HEK293 (cell line): ENCODE data around the gene TMEM232.

Experiments used
- CTCF ChIA-PET: fragments of 350-600 bp; formaldehyde crosslinking; extraction: SDS; loops from one replicate; lab custom pipeline; 2021; ENCODE audit warnings: antibody characterized with exemption; lab: Yijun Ruan, JAX
- POLR2A ChIA-PET: fragments of 300-600 bp; formaldehyde crosslinking; extraction: SDS; loops from one replicate; lab custom pipeline; 2020; ENCODE audit warnings: antibody characterized with exemption, inconsistent platforms; lab: Yijun Ruan, JAX
- H3K27ac ChIP-seq: fragments of 200-500 bp; sonication (Bioruptor generic); 2 replicates; pipeline ENCODE4 v1.5.1; 2014; ENCODE audit warnings: low read depth, low read length, control low read depth, inconsistent platforms; ENCODE audit errors: extremely low read depth
- H3K36me3 ChIP-seq, 2 experiments: fragments of 200-500 bp in 1 of 2; sonication (Bioruptor generic) in 1 of 2; 1 replicate in 1 of 2; 2 replicates in 1 of 2; pipeline ENCODE4 v1.5.1; 2014 to 2017; ENCODE audit warnings: inconsistent platforms in 2 of 2, low read length in 2 of 2; ENCODE audit not compliant: control insufficient read depth in 2 of 2, insufficient read depth in 1 of 2
- H3K4me1 ChIP-seq: fragments of 200-500 bp; sonication (Bioruptor generic); 2 replicates; pipeline ENCODE4 v1.5.1; 2014; ENCODE audit warnings: mild to moderate bottlenecking, low read length, inconsistent platforms; ENCODE audit not compliant: control insufficient read depth, insufficient read depth
- H3K4me3 ChIP-seq: 2 replicates; pipeline ENCODE4 v1.5.1; 2011; ENCODE audit warnings: low read depth, mild to moderate bottlenecking, control low read depth, low read length, moderate library complexity
- H3K9me3 ChIP-seq: fragments of 200-500 bp; sonication (Bioruptor generic); 2 replicates; pipeline ENCODE4 v1.5.1; 2014; ENCODE audit warnings: low read depth, low read length, inconsistent platforms; ENCODE audit not compliant: control insufficient read depth, insufficient read depth
- IKZF3 ChIP-seq: fragments of 450-650 bp; IDR thresholded peaks from 2 replicates; pipeline ENCODE4 v1.5.0; 2018; ENCODE audit warnings: missing biosample characterization, mild to moderate bottlenecking, missing genetic modification characterization, moderate library complexity
- PRDM10 ChIP-seq: fragments of 450-650 bp; formaldehyde crosslinking; IDR thresholded peaks from 2 replicates; pipeline ENCODE4 v1.5.1; 2016; ENCODE audit warnings: missing biosample characterization, missing genetic modification characterization
- YY1 ChIP-seq: fragments of 450-650 bp; formaldehyde crosslinking; IDR thresholded peaks from 2 replicates; pipeline ENCODE4 v1.5.1; 2018; ENCODE audit warnings: missing biosample characterization, missing genetic modification characterization
- ZBTB20 ChIP-seq: fragments of 450-650 bp; formaldehyde crosslinking; IDR thresholded peaks from 2 replicates; pipeline ENCODE4 v1.5.1; 2016; ENCODE audit warnings: missing biosample characterization, missing genetic modification characterization
- ZFHX2 ChIP-seq: fragments of 450-650 bp; formaldehyde crosslinking; conservative IDR thresholded peaks from 2 replicates; pipeline ENCODE4 v1.5.1; 2016; ENCODE audit warnings: missing biosample characterization, missing genetic modification characterization
- ZNF132 ChIP-seq: fragments of 450-650 bp; formaldehyde crosslinking; IDR thresholded peaks from 2 replicates; pipeline ENCODE4 v1.5.1; 2017; ENCODE audit warnings: missing biosample characterization, missing genetic modification characterization, borderline replicate concordance
- ZNF138 ChIP-seq: fragments of 450-650 bp; formaldehyde crosslinking; IDR thresholded peaks from 2 replicates; pipeline ENCODE4 v1.5.1; 2016; ENCODE audit warnings: missing biosample characterization, missing genetic modification characterization, borderline replicate concordance
- ZNF184 ChIP-seq: fragments of 450-650 bp; IDR thresholded peaks from 2 replicates; pipeline ENCODE4 v1.5.1; 2018; ENCODE audit warnings: missing biosample characterization, mild to moderate bottlenecking, missing genetic modification characterization
- ZNF211 ChIP-seq: fragments of 450-650 bp; formaldehyde crosslinking; IDR thresholded peaks from 2 replicates; pipeline ENCODE4 v1.5.1; 2016; ENCODE audit warnings: low read depth, missing biosample characterization, missing genetic modification characterization
- ZNF239 ChIP-seq: fragments of 450-650 bp; formaldehyde crosslinking; IDR thresholded peaks from 2 replicates; pipeline ENCODE4 v1.5.1; 2016; ENCODE audit warnings: missing biosample characterization, missing genetic modification characterization
- ZNF394 ChIP-seq: fragments of 450-650 bp; formaldehyde crosslinking; IDR thresholded peaks from 2 replicates; pipeline ENCODE4 v1.5.1; 2016; ENCODE audit warnings: missing biosample characterization, missing genetic modification characterization, mild to moderate bottlenecking, moderate library complexity, borderline replicate concordance
- ZNF416 ChIP-seq: fragments of 450-650 bp; formaldehyde crosslinking; IDR thresholded peaks from 2 replicates; pipeline ENCODE4 v1.5.1; 2016; ENCODE audit warnings: missing biosample characterization, missing genetic modification characterization
- ZNF48 ChIP-seq: fragments of 450-650 bp; formaldehyde crosslinking; IDR thresholded peaks from 2 replicates; pipeline ENCODE4 v1.5.1; 2016; ENCODE audit warnings: missing biosample characterization, missing genetic modification characterization
- ZNF596 ChIP-seq: fragments of 450-650 bp; IDR thresholded peaks from 2 replicates; pipeline ENCODE4 v1.5.0; 2018; ENCODE audit warnings: missing biosample characterization, mild to moderate bottlenecking, missing genetic modification characterization, moderate library complexity
- ZNF629 ChIP-seq: fragments of 450-650 bp; formaldehyde crosslinking; IDR thresholded peaks from 2 replicates; pipeline ENCODE4 v1.5.1; 2017; ENCODE audit warnings: missing biosample characterization, missing genetic modification characterization
- ZNF654 ChIP-seq: fragments of 450-650 bp; formaldehyde crosslinking; IDR thresholded peaks from 2 replicates; pipeline ENCODE4 v1.5.1; 2016; ENCODE audit warnings: low read depth, missing biosample characterization, missing genetic modification characterization
- ZSCAN16 ChIP-seq: fragments of 450-650 bp; formaldehyde crosslinking; IDR thresholded peaks from 2 replicates; pipeline ENCODE4 v1.5.1; 2016; ENCODE audit warnings: missing biosample characterization, missing genetic modification characterization
- ZSCAN23 ChIP-seq: fragments of 450-650 bp; formaldehyde crosslinking; IDR thresholded peaks from 2 replicates; pipeline ENCODE4 v1.5.1; 2016; ENCODE audit warnings: missing biosample characterization, missing genetic modification characterization
- TF ChIP-seq, protein P1 (sequence below): fragments of 450-650 bp; formaldehyde crosslinking; IDR thresholded peaks from 2 replicates; pipeline ENCODE4 v1.5.1; 2016; ENCODE audit warnings: missing biosample characterization, missing genetic modification characterization

TMEM232 gene

GRCh38 chr5:110611817-110612216, 114.7 kb downstream of the TMEM232 start:
- H3K4me3 ChIP-seq: no peak overlapping the region
- H3K4me1 ChIP-seq: no peaks in the 10 kb centered on the region
- POLR2A ChIA-PET: no interaction called here
- CTCF ChIA-PET: interaction anchor here (0.6 to 1.0 kb wide), 3 partner anchors 13 to 1220 kb away, joined by 3 to 4 read pairs (median 4); no protein-coding TSS in a partner anchor
- peaks cover 2% of the 10 kb centered on the region; the same call in 1 of the 2 replicates for H3K9me3 ChIP-seq
- TF ChIP-seq IKZF3 (no peak), ZNF629 (tag by site-specific recombination) (no peak), ZNF184 (tag by site-specific recombination) (no peak), ZNF596 (no peak), ZNF132 (tag by site-specific recombination) (no peak), YY1 (tag by site-specific recombination) (no peak), ZBTB20 (tag by site-specific recombination) (no peak), ZSCAN16 (tag by site-specific recombination) (no peak), ZNF239 (tag by site-specific recombination) (no peak), ZNF394 (no peak), ZNF138 (tag by site-specific recombination) (no peak), ZFHX2 (tag by site-specific recombination) (no peak), PRDM10 (tag by site-specific recombination) (no peak), ZNF48 (tag by site-specific recombination) (no peak)
- TF ChIP-seq, protein P1, sequence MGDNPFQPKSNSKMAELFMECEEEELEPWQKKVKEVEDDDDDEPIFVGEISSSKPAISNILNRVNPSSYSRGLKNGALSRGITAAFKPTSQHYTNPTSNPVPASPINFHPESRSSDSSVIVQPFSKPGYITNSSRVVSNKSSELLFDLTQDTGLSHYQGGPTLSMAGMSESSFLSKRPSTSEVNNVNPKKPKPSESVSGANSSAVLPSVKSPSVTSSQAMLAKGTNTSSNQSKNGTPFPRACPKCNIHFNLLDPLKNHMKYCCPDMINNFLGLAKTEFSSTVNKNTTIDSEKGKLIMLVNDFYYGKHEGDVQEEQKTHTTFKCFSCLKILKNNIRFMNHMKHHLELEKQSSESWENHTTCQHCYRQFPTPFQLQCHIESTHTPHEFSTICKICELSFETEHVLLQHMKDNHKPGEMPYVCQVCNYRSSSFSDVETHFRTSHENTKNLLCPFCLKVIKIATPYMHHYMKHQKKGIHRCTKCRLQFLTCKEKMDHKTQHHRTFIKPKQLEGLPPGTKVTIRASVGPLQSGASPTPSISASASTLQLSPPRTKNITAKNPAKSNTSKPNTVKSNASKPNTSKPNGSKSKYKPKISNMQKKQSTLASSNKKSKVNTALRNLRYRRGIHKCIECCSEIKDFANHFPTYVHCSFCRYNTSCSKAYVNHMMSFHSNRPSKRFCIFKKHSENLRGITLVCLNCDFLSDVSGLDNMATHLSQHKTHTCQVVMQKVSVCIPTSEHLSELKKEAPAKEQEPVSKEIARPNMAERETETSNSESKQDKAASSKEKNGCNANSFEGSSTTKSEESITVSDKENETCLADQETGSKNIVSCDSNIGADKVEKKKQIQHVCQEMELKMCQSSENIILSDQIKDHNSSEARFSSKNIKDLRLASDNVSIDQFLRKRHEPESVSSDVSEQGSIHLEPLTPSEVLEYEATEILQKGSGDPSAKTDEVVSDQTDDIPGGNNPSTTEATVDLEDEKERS: no peak
- H3K36me3 ChIP-seq: no peaks in the 10 kb centered on the region
- H3K27ac ChIP-seq: no peak overlapping the region

- ChIA-PET CTCF (no interaction called here), POLR2A (no interaction called here)
- Histone ChIP-seq H3K27ac (no peak overlapping the region), H3K36me3 (no peaks in the 10 kb centered on the region), H3K9me3 (no peaks in the 10 kb centered on the region), H3K4me1 (no peaks in the 10 kb centered on the region), H3K4me3 (no peak overlapping the region)
- TF ChIP-seq ZNF211 (tag by site-specific recombination): no peak
- TF ChIP-seq ZNF416 (tag by site-specific recombination): no peak
These were observed 131.6 kb downstream of the TMEM232 start for GRCh38 chr5:110594866-110595265.

DNA sequence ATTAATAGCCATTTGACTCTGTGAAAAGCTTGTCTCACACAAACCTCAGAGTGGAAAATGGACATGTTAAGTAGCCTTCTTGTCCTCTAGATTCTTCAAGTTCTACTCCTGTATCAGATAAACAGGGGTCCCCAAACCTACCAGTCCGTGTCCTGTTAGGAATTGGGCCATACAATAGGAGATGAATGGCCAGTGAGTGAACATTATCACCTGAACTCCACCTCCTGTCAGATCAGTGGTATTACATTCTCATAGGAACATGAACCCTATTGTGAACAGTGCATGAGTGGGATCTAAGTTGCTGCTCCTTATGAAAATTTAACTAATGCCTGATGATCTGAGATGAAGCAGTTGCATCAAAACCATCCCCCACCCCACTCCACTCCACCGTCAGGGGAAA, 136.3 kb downstream of the TMEM232 start:
- no peaks in the 10 kb centered on the region for H3K4me1 ChIP-seq
- H3K36me3 ChIP-seq: no peaks in the 10 kb centered on the region
- POLR2A ChIA-PET: no interaction called here
- no peak for TF ChIP-seq ZSCAN23 (tag by site-specific recombination)
- peak; percentile 41 for TF ChIP-seq ZNF654
- TF ChIP-seq, all 188 proteins: peak for 1
- H3K4me3 ChIP-seq: no peak overlapping the region
- CTCF ChIA-PET: interaction anchor here (0.7 to 1.9 kb wide), 5 partner anchors 33 to 273 kb away, joined by 3 to 9 read pairs (median 3); no protein-coding TSS in a partner anchor
- no peaks in the 10 kb centered on the region for H3K9me3 ChIP-seq
- H3K27ac ChIP-seq: no peak overlapping the region
